IPS DF 19.7 (cell line): Measurements from ENCODE around the gene STK32B.

Experiments used
- DNase-seq: peaks from one replicate; pipeline ENCODE4 v3.0.0-alpha.2; 2013; ENCODE audit warnings: low read depth, low spot score

The STK32B gene

DNA sequence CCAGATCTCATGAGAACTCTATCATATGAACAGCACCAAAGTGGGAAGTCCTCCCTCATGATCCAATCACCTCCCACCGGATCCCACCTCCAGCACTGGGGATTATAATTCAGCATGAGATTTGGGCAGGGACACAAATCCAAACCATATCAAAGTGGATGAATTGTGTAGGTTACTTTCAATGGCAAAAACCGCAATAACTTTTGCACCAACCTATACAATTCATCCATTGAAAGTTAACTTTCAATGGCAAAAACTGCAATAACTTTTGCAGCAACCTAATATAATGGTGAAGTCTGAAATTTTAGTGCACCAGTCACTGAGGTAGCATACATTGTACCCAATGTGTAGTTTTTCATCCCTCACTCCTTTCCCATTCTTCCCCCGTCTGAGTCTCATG, 16.6 kb downstream of the STK32B start:
- no peak for DNase-seq

DNA sequence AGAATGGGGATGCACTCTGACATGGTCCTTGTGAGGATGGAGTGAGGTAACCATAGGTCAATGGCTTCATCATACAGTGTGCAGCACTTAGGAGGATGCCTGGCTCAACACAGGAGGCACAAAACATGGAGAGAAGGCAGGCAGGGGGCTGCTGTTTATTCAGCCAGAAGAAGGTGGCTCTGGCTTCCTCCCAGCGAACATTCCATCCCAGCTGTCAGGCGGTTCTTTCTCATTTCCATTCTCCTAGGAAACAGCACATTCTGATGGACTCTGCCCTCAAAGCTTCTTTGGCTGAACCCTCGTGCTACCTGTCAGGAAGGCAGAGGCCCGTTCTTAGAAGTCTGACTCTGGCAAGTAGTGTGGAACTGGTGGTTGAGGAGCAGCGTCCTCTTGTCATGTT, 18.6 kb downstream of the STK32B start:
- DNase-seq: no peak

GRCh38 chr4:5072948-5073347, 21.7 kb downstream of the STK32B start:
- no peak for DNase-seq

- DNase-seq: no peak
These were observed 26.7 kb downstream of the STK32B start for GRCh38 chr4:5078009-5078408.

DNA sequence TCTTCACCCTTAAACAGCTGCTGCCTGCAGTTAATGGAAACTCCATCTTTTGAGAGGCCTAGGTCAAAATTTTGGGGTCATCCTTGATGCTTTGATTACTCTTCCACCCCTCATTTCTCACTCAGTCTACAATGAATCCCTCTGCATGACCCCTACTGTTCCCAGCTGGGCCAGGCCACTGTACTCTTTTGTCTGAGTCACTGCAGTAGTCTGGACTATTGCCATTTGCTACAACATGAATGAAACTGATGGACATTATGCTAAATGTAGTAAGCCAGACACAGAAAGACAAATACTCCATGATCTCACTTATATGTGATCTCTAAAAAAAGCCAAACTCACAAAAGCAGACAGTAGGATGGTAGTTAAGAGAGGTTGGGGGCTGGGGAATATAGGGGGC, 28.3 kb downstream of the STK32B start:
- DNase-seq: no peak

- DNase-seq: no peak
These were observed 30.2 kb downstream of the STK32B start for GRCh38 chr4:5081441-5081999.

DNA sequence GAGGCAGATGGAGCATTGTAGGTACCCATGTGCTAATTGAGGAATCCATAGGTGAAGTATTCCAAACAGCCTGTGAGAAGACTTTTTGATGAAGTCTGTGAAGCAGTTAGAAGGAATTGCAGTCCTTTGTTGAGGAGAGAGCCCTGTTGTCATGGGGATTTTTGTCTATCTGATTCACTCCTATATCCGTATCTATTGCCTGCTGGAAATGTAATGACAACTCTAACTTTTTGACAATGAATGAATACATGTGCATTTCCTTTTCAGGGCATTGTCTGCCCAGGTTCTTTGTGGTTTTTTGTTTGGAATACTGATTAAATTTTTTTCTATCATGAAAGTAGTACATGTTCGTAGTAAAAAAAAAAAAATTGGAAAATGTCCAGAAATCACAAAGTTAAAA, 31.1 kb downstream of the STK32B start:
- no peak for DNase-seq

GRCh38 chr4:5084911-5085475, 33.7 kb downstream of the STK32B start:
- no peak for DNase-seq

GRCh38 chr4:5086535-5086934, 35.3 kb downstream of the STK32B start:
- DNase-seq: no peak

DNA sequence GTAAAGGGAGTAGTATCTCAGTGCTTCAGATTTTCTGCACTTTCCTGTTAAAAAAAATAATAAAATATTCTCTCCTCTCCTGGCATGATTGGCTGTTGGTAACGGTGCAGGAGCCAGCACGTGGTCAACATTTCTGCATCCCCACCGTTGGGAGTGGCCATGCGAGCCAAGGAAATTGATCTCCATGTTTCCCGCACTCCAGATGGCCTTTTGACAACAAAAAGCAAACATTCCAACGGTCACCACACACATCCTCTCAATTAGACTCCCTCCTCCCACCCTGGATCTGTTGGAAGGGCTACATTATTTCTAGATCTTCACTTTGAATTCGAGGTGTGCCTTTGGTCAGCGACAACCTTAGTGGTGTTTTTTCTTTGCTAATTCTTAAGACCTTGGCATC, 45.0 kb downstream of the STK32B start:
- no peak for DNase-seq

DNA sequence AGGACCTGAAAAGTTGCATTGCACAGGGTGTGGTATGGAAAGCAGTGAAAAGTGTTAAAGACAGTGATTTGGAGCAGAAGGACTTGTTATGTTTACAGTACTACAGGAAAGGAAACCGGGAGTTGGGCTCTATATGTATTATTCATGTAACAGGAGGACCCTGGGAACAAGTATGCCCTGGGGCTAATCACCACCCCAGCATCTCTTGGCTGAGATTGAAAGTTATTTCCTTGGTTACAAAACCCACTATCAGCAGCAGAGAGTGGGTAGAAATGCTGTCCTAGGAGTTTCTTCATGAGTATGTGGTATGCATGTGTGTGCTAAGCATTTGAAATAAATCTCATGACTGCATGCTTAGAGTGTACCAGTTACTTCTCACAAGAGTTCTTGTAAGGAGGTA, 46.9 kb downstream of the STK32B start:
- DNase-seq: no peak

GRCh38 chr4:5100336-5100735, 49.1 kb downstream of the STK32B start:
- no peak for DNase-seq

- DNase-seq: no peak
These were observed 49.7 kb downstream of the STK32B start for GRCh38 chr4:5100986-5101385.

- DNase-seq: no peak
These were observed 50.3 kb downstream of the STK32B start for GRCh38 chr4:5101571-5101970.

- DNase-seq: no peak
These were observed 59.6 kb downstream of the STK32B start for GRCh38 chr4:5110901-5111300.

GRCh38 chr4:5112333-5113095, 61.2 kb downstream of the STK32B start:
- DNase-seq: no peak

DNA sequence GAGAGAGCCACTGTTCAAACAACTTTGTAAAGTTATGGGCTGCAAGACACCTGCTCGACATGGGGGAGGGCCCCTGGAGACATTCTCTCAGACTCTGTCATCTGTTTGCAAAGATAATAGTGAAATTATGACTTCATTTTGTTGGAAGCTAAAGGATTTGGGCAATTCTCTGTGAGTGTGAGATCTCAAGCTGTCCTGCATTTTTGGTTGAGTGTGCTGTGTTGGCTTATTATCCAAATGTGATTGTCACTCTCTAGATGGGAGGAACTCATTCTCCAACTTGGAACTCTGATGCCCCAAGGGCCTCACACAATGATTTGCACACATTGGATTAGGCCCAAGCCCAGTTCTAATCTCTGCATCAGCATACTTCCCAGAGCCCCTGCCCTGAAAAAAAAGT, 63.7 kb downstream of the STK32B start:
- DNase-seq: no peak

GRCh38 chr4:5118091-5118786, 67.0 kb downstream of the STK32B start:
- no peak for DNase-seq

DNA sequence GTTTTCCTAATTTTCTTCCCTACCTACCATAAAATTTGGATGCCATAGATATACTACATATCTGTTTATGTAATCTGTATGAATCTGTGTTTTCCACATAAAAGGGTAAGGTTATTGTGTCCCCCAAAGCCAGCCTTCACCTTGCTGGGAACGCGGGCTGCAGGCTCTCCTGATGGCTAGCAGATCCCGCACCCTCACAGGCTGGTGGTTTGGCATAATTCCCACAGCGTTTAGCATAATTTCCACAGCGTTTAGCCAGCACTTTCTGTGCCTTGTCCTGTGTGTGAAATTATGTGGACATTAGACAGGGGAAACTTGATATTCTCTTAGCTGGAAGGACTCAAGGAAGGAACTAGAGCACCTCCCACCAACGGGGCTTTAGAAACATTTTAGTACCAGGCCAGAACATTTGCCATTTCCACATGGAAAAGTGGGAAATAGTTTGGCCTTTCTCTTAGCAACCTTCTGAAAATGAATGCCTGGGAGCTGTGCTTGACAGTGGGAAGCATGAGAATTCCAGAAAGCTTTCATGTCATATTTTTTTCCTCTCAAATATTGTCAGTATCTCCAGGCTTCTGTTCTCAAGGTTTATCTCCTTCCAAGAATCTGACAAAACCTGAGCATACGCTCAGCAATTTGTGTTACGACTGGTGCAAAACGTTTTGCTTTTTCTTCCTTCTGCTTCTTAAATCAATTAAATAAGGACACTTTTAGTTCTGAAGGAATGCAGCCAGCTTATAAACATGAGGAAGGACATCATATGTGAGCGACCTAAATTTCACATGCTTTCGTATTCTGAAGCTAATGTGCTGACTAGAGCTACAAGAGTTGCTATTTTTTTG, 67.9 kb downstream of the STK32B start:
- no peak for DNase-seq

GRCh38 chr4:5120067-5120466, 68.8 kb downstream of the STK32B start:
- no peak for DNase-seq

DNA sequence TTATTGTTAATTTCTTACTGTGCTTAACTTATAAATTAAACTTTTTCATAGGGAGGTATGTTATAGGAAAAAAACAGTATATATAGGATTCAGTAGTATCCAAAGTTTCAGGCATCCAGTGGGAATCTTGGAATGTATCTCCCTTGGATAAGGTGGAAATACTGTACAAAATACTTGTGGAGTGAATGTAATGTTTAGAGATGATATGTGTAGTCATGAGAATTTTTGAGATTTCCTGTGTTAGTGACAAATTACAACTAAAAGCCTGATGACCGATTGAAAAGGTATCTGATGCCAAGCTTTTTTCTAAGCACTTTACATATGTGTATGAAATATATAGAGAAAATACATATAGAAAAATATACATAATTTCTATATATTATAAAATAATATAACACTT, 69.2 kb downstream of the STK32B start:
- DNase-seq: no peak

DNA sequence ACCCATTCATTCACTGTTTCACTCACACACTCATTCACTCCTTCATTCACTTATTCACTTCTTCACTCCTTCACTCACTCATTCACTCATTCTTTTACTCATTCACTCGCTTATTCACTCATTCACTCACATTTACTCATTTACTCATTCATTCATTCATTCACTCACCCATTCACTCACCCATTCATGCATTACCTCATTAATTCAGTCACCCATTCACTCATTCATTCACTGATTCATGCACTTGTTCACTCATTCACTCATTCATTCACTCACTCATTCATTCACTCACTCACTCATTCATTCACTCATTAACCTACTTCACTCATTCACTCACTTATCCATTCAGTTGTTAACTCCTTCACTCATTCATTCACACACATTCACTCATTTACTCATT, 70.8 kb downstream of the STK32B start:
- no peak for DNase-seq
